ENCODE results near the gene SNAP91. TPM values are rescaled to one million over a fixed set of nuclear protein-coding genes. Genes with fewer than 3 reads are reported as not detected.
A peak's percentile ranks its signal among the peaks of the same experiment; 100 is the strongest.

SNAP91 gene
- total RNA-seq, 1 donor from 2014 or later: 3.4 TPM

DNA sequence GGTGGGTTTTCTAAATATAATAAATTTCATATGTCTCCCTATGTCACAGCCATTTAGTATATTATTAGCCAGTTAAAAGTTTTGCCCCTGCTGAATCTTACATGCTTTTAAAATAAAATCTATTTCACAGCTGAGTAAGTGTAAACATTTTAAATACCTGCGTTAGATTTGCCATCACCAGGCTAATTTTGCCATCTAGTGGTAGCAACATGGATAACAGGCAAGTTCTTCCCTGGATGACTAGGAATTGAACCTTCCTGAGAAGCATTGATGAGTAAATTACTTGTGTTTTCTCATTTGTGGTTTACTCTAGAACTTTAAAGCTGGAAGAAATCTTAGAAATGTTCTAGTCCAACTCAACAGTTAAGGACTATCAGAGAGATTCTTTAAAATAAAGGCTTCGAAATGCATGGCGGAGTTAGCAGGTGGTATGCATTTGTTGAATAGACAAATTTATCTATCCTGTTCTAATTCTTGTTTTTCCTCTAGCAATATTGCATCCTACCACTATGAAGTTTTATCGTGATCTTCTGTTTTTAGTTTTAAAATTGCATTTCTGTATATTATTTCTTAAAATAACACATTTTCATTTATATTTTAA is 193.9 kb downstream of the SNAP91 start:
- H3K4me3 Mint-ChIP-seq: no peak overlapping the region
- H3K9me3 Mint-ChIP-seq: no peaks in the 10 kb centered on the region
- peaks cover 13% of the 10 kb centered on the region for H3K4me1 Mint-ChIP-seq (ENCODE audit: unreplicated experiment)
- no peaks in the 10 kb centered on the region for H3K36me3 Mint-ChIP-seq
- DNase-seq (ENCODE audit: extremely low spot score, unreplicated experiment): no peak
- TF ChIP-seq, protein P1, sequence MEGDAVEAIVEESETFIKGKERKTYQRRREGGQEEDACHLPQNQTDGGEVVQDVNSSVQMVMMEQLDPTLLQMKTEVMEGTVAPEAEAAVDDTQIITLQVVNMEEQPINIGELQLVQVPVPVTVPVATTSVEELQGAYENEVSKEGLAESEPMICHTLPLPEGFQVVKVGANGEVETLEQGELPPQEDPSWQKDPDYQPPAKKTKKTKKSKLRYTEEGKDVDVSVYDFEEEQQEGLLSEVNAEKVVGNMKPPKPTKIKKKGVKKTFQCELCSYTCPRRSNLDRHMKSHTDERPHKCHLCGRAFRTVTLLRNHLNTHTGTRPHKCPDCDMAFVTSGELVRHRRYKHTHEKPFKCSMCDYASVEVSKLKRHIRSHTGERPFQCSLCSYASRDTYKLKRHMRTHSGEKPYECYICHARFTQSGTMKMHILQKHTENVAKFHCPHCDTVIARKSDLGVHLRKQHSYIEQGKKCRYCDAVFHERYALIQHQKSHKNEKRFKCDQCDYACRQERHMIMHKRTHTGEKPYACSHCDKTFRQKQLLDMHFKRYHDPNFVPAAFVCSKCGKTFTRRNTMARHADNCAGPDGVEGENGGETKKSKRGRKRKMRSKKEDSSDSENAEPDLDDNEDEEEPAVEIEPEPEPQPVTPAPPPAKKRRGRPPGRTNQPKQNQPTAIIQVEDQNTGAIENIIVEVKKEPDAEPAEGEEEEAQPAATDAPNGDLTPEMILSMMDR (conservative IDR thresholded peaks at IDR 0.05): peak; percentile 91
- no peak overlapping the region for H3K27ac Mint-ChIP-seq
- peaks cover 6% of the 10 kb centered on the region for H3K27me3 Mint-ChIP-seq

DNA sequence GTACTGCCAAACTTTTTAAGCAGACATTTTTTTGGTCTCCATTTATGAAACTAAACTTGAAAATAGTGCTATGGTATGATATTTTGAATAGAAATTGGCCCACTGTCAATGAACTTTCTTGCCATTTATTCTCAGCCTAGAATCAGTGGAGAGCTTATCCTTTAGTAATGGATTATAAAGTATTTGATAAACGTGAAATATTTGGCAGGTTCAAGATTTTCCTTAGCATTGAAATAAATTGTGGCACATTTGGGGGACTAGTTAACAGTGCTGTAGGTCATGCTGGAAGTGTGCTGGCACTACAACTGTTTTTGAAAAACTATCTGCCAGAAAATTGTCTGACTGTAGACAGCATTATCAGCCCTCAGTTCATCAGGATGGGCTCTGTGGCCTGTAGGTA is 194.4 kb downstream of the SNAP91 start:
- Mint-ChIP-seq H3K9me3 (no peaks in the 10 kb centered on the region), H3K36me3 (no peaks in the 10 kb centered on the region), H3K27ac (no peak overlapping the region), H3K4me3 (no peak overlapping the region), H3K4me1 (ENCODE audit: unreplicated experiment) (peaks cover 13% of the 10 kb centered on the region), H3K27me3 (peaks cover 6% of the 10 kb centered on the region)
- TF ChIP-seq, protein P1 (conservative IDR thresholded peaks at IDR 0.05): no peak
- DNase-seq (ENCODE audit: extremely low spot score, unreplicated experiment): no peak

DNA sequence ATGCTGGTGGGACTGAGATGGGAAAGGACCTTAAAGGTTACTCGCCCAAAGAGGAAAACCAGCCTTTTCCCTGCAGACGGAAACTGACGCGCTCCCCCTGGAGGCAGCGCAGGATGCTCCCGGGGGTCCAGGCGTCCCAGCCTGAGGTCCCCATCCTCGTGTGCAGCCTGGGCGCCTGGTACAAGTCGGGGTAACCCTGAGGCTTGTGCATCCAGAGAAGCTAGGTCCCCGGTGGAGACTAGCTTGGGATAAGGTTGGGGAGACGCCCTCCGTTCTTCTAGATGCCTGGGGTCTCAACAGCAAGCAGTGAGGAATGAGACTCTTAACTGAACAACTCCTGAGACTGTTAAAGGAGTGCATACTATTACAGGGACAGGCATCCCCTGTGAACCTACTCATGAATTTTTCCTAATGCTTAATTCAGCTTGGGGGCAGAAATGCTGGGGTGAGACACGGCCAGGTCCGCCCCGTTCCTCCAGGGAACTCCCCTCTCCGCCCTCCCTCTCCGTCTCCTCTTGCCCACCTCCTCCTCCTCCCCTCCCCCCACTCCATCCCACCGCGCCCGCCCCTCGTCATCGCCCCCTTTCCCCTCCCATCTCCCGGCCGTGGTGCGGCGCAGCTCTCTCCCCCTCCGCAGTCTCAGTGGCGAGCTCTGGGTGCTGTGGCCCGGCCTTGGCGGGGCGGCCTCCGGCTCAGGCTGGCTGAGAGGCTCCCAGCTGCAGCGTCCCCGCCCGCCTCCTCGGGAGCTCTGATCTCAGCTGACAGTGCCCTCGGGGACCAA is 196.8 kb downstream of the SNAP91 start, which contains the start of gene PRSS35:
Gene PRSS35 (plus strand): TSS at position 634 of the 781 bp plus-strand sequence. CDS start 10,908 bp downstream, outside the sequence.
- Mint-ChIP-seq H3K9me3 (no peaks in the 10 kb centered on the region), H3K27ac (peak within 1 kb of the TSS; percentile 18)

DNA sequence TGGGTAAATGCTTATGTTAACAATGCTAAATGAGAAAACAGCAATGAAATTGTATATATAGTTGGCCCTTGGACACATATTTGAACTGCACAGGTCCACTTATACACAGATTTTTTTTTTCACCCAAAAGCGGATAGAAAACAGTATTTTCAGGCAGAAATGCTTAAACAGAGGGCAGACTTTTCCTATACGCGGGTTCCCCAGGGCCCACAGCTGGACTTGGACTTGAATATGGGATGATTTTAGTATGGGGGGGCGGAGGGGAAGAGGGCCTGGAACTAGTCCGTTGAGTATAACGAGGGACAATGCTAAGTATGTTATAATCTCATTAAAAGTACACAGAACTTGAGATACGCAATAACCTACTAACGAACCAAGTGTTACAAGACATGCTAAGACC is 197.6 kb downstream of the SNAP91 start:
- TF ChIP-seq, protein P1 (conservative IDR thresholded peaks at IDR 0.05): no peak
- Mint-ChIP-seq H3K36me3 (no peaks in the 10 kb centered on the region), H3K4me1 (ENCODE audit: unreplicated experiment) (peaks cover 13% of the 10 kb centered on the region), H3K4me3 (peak overlapping the region; percentile 86), H3K27ac (no peak overlapping the region), H3K9me3 (no peaks in the 10 kb centered on the region), H3K27me3 (peaks cover 6% of the 10 kb centered on the region)
- no peak for DNase-seq (ENCODE audit: extremely low spot score, unreplicated experiment)

More for the DNA sequence above, 196.8 kb downstream of the SNAP91 start, which contains the start of gene PRSS35:
- Mint-ChIP-seq H3K27me3 (peaks cover 6% of the 10 kb centered on the region), H3K4me1 (ENCODE audit: unreplicated experiment) (peaks cover 13% of the 10 kb centered on the region), H3K4me3 (peak within 1 kb of the TSS; percentile 86), H3K36me3 (no peaks in the 10 kb centered on the region)
- DNase-seq (ENCODE audit: extremely low spot score, unreplicated experiment): peak; percentile 78
- TF ChIP-seq, protein P1 (conservative IDR thresholded peaks at IDR 0.05): peak; percentile 80

DNA sequence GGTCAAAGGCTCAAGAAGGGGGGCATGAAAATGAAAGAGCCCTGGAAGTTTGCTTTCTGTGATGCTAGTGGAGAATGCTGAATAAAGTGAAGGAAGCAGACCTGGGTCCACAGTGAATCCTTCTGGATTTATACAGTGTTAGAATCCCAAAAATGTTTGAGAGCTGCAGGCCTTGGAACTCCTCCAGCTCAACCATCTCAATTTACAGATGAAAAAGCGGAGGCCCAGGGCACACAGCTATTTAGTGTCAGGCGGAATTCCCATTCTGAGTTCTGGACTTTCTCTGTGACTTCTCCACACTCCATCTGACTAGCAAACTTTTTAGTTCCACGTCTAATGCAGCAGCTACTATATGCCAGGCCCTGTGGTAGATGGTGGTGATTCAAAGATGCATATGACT is 198.1 kb downstream of the SNAP91 start:
- peaks cover 6% of the 10 kb centered on the region for H3K27me3 Mint-ChIP-seq
- DNase-seq (ENCODE audit: extremely low spot score, unreplicated experiment): no peak
- H3K4me1 Mint-ChIP-seq (ENCODE audit: unreplicated experiment): peaks cover 13% of the 10 kb centered on the region
- H3K36me3 Mint-ChIP-seq: no peaks in the 10 kb centered on the region
- H3K27ac Mint-ChIP-seq: no peak overlapping the region
- no peak overlapping the region for H3K4me3 Mint-ChIP-seq
- TF ChIP-seq, protein P1 (conservative IDR thresholded peaks at IDR 0.05): no peak
- no peaks in the 10 kb centered on the region for H3K9me3 Mint-ChIP-seq

Measured in type B pancreatic cell (in vitro differentiated cells).